Measurements from ENCODE around the gene DDX42.
"Not testable (repeated sequence)": the region's sequence is repeated elsewhere in the genome, so short reads cannot be mapped to it uniquely, and the experiment has no call there.

The DDX42 gene

GRCh38 chr17:63780507-63780906 lies 6.5 kb downstream of the DDX42 start:
- DNase-seq = no peak

GRCh38 chr17:63780928-63781327 lies 7.0 kb downstream of the DDX42 start:
- no peak for DNase-seq

- no peak for DNase-seq
Measured at GRCh38 chr17:63783522-63783921, 9.6 kb downstream of the DDX42 start.

- no peak for DNase-seq
Measured at GRCh38 chr17:63785556-63785955, 11.6 kb downstream of the DDX42 start.

- DNase-seq = no peak
Measured at GRCh38 chr17:63786117-63786516, 12.1 kb downstream of the DDX42 start.

GRCh38 chr17:63786971-63787711 lies 13.2 kb downstream of the DDX42 start:
- DNase-seq = no peak

GRCh38 chr17:63790057-63790456 lies 16.1 kb downstream of the DDX42 start:
- no peak for DNase-seq

- no peak for DNase-seq
Measured at GRCh38 chr17:63792055-63792729, 18.2 kb downstream of the DDX42 start.

- DNase-seq = not testable (repeated sequence)
Measured at GRCh38 chr17:63796375-63796774, 22.4 kb downstream of the DDX42 start.

GRCh38 chr17:63798572-63799106 lies 24.7 kb downstream of the DDX42 start:
- DNase-seq = no peak

GRCh38 chr17:63800783-63801182 lies 26.8 kb downstream of the DDX42 start:
- DNase-seq = no peak

- no peak for DNase-seq
Measured at GRCh38 chr17:63804328-63804727, 30.4 kb downstream of the DDX42 start.

- DNase-seq = no peak
Measured at GRCh38 chr17:63805591-63805990, 31.6 kb downstream of the DDX42 start.

GRCh38 chr17:63809970-63810369 lies 36.0 kb downstream of the DDX42 start:
- DNase-seq = no peak

- DNase-seq = no peak
Measured at GRCh38 chr17:63816123-63816522, 42.2 kb downstream of the DDX42 start.

GRCh38 chr17:63816669-63817068 lies 42.7 kb downstream of the DDX42 start:
- DNase-seq = no peak

- no peak for DNase-seq
Measured at GRCh38 chr17:63817736-63818385, 43.9 kb downstream of the DDX42 start.

GRCh38 chr17:63819131-63819530 lies 45.2 kb downstream of the DDX42 start:
- no peak for DNase-seq

GRCh38 chr17:63819585-63820537 lies 45.9 kb downstream of the DDX42 start:
- DNase-seq = no peak

- no peak for DNase-seq
Measured at GRCh38 chr17:63820963-63821561, 47.1 kb downstream of the DDX42 start.

GRCh38 chr17:63821804-63822203 lies 47.8 kb downstream of the DDX42 start:
- DNase-seq = no peak

- no peak for DNase-seq
Measured at GRCh38 chr17:63822537-63822936, 48.6 kb downstream of the DDX42 start.

All from NCI-H526 treated with DMSO at 0.1 percent for 48 hours (cell line).